ENCODE data around the gene NEUROG2.
"Not testable (repeated sequence)": the region's sequence is repeated elsewhere in the genome, so short reads cannot be mapped to it uniquely, and the experiment has no call there.

DNA sequence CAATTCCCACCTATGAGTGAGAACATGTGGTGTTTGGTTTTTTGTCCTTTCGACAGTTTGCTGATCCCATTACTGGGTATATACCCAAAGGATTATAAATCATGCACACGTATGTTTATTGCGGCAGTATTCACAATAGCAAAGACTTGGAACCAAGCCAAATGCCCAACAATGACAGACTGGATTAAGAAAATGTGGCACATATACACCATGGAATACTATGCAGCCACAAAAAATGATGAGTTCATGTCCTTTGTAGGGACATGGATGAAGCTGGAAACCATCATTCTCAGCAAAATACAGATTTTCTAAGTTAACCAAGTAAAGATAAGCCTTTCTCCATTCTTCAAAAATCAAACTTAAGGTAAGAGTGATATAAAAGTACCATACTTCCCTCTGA, 38.3 kb upstream of the NEUROG2 start:
- TF ChIP-seq, protein P1, sequence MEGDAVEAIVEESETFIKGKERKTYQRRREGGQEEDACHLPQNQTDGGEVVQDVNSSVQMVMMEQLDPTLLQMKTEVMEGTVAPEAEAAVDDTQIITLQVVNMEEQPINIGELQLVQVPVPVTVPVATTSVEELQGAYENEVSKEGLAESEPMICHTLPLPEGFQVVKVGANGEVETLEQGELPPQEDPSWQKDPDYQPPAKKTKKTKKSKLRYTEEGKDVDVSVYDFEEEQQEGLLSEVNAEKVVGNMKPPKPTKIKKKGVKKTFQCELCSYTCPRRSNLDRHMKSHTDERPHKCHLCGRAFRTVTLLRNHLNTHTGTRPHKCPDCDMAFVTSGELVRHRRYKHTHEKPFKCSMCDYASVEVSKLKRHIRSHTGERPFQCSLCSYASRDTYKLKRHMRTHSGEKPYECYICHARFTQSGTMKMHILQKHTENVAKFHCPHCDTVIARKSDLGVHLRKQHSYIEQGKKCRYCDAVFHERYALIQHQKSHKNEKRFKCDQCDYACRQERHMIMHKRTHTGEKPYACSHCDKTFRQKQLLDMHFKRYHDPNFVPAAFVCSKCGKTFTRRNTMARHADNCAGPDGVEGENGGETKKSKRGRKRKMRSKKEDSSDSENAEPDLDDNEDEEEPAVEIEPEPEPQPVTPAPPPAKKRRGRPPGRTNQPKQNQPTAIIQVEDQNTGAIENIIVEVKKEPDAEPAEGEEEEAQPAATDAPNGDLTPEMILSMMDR (IDR thresholded peaks at IDR 0.05): not testable (repeated sequence)
- not testable (repeated sequence) for TF ChIP-seq POLR2A (IDR thresholded peaks at IDR 0.05)
